Measurements from ENCODE around the gene CACNG1.

DNA sequence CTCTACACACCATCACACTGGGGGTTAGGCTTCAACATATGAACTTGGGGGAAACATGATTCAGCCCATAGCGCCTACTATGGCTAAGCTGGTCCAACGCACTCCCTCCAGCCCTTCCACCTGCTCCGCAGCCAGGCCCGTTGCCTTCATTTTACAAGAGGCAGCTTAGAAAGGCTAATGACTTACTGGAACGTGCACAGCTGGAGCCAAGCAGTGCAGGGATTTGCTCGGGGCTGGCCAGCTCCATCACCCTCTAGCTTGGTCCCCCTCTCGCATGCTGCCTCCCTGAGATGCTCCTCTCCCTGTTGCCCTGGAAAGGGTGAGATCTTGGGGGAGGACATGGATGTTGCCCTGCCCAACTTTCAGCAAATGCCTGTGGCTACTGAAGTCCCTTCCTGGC, 2.8 kb upstream of the CACNG1 start:
- TF ChIP-seq POLR2A (IDR thresholded peaks at IDR 0.05; ENCODE audit: low read length) (no peak), GATA1 (IDR thresholded peaks at IDR 0.05; ENCODE audit: low read depth, low read length) (no peak)

Data from erythroblast (primary cell).